RCC 7860 (cell line): ENCODE data around the gene GPS2.

ENCODE experiments used
- DNase-seq: peaks from one replicate; pipeline ENCODE4 v3.0.0-alpha.2; 2015; ENCODE audit warnings: low spot score
- FAIRE-seq: peaks from 2 replicates; lab custom pipeline; 2012; peaks lifted over from hg19 to GRCh38; lab: Jason Lieb, UNC

The GPS2 gene

GRCh38 chr17:7314719-7315569, at the start of gene GPS2:
Gene GPS2 (minus strand): TSS chr17:7315360. CDS start chr17:7315052, 308 bp downstream.
- DNase-seq (peak; percentile 57), FAIRE-seq (no peak)

- FAIRE-seq (no peak), DNase-seq (no peak)
Measured at GRCh38 chr17:7363311-7363710, 48.2 kb upstream of the GPS2 start.

- DNase-seq = no peak
Measured at GRCh38 chr17:7361906-7362305, 46.7 kb upstream of the GPS2 start.

GRCh38 chr17:7357381-7357780, 42.2 kb upstream of the GPS2 start:
- FAIRE-seq (no peak), DNase-seq (no peak)

More at GRCh38 chr17:7361906-7362305, 46.7 kb upstream of the GPS2 start:
- FAIRE-seq = no peak

- DNase-seq (no peak), FAIRE-seq (no peak)
Measured at GRCh38 chr17:7356756-7357155, 41.6 kb upstream of the GPS2 start.

- no peak for FAIRE-seq
Measured at GRCh38 chr17:7356072-7356549, 41.0 kb upstream of the GPS2 start.

GRCh38 chr17:7355573-7355972, 40.4 kb upstream of the GPS2 start:
- FAIRE-seq (no peak), DNase-seq (no peak)

More at GRCh38 chr17:7356072-7356549, 41.0 kb upstream of the GPS2 start:
- peak; percentile 33 for DNase-seq

- FAIRE-seq = no peak
- no peak for DNase-seq
Measured at GRCh38 chr17:7355053-7355452, 39.9 kb upstream of the GPS2 start, which contains the start of gene TMEM95. Gene TMEM95 (plus strand): TSS chr17:7355156. CDS start chr17:7355205, 49 bp downstream.

GRCh38 chr17:7354262-7354843, 39.2 kb upstream of the GPS2 start:
- FAIRE-seq (no peak), DNase-seq (peak; percentile 47)

- FAIRE-seq (no peak), DNase-seq (no peak)
Measured at GRCh38 chr17:7352910-7353635, 37.9 kb upstream of the GPS2 start.

- FAIRE-seq (no peak), DNase-seq (no peak)
Measured at GRCh38 chr17:7352503-7352889, 37.3 kb upstream of the GPS2 start.

- DNase-seq (peak; percentile 94), FAIRE-seq (no peak)
Measured at GRCh38 chr17:7351665-7352502, 36.7 kb upstream of the GPS2 start, which contains the start of gene KCTD11. Gene KCTD11 (plus strand): TSS chr17:7352162.

GRCh38 chr17:7348478-7349242, 33.5 kb upstream of the GPS2 start:
- no peak for DNase-seq

GRCh38 chr17:7347630-7348477, 32.7 kb upstream of the GPS2 start:
- FAIRE-seq = no peak

More at GRCh38 chr17:7348478-7349242, 33.5 kb upstream of the GPS2 start:
- FAIRE-seq = no peak

GRCh38 chr17:7346761-7347614, 31.8 kb upstream of the GPS2 start:
- DNase-seq (no peak), FAIRE-seq (no peak)

More at GRCh38 chr17:7347630-7348477, 32.7 kb upstream of the GPS2 start:
- no peak for DNase-seq

- FAIRE-seq (no peak), DNase-seq (no peak)
Measured at GRCh38 chr17:7343250-7343649, 28.1 kb upstream of the GPS2 start.

GRCh38 chr17:7341842-7342241, 26.7 kb upstream of the GPS2 start:
- FAIRE-seq (no peak), DNase-seq (no peak)

- DNase-seq (no peak), FAIRE-seq (no peak)
Measured at GRCh38 chr17:7340179-7340578, 25.0 kb upstream of the GPS2 start.
